ENCODE results near the gene RTN4R. TPM values are rescaled to one million over a fixed set of nuclear protein-coding genes. Genes with fewer than 3 reads are reported as not detected.

Gene RTN4R
- total RNA-seq, 1 donor = under 0.01 TPM

- no peaks in the 10 kb centered on the region for H3K27me3 ChIP-seq (ENCODE audit: insufficient read depth, low read length)
- H3K9me3 ChIP-seq (ENCODE audit: low read depth, low read length) = no peaks in the 10 kb centered on the region
- no peak overlapping the region for H2AFZ ChIP-seq (ENCODE audit: low read length)
- H3K4me3 ChIP-seq (ENCODE audit: insufficient read depth, low read length) = no peak overlapping the region
- H3K79me2 ChIP-seq (ENCODE audit: insufficient read depth, low read length) = no peaks in the 10 kb centered on the region
- TF ChIP-seq CTCF (IDR thresholded peaks at IDR 0.05; ENCODE audit: extremely low read depth, low read depth, low read length) = no peak
- H3K27ac ChIP-seq (ENCODE audit: low read depth, low read length) = no peak overlapping the region
- H3K4me1 ChIP-seq (ENCODE audit: insufficient read depth, low read length) = peaks cover 14% of the 10 kb centered on the region
- H3K36me3 ChIP-seq (ENCODE audit: insufficient read depth, low read length) = no peaks in the 10 kb centered on the region
- H3K4me2 ChIP-seq (ENCODE audit: insufficient read depth, low read length) = no peak overlapping the region
- DNase-seq (ENCODE audit: insufficient read length, low spot score, missing footprints) = no peak
- no peaks in the 10 kb centered on the region for H4K20me1 ChIP-seq (ENCODE audit: insufficient read depth, low read length)
Measured at GRCh38 chr22:20246368-20247009, 21.6 kb downstream of the RTN4R start.

GRCh38 chr22:20245577-20246367, 22.3 kb downstream of the RTN4R start:
- DNase-seq (ENCODE audit: insufficient read length, low spot score, missing footprints) = no peak
- H3K4me1 ChIP-seq (ENCODE audit: insufficient read depth, low read length) = peaks cover 14% of the 10 kb centered on the region
- no peak overlapping the region for H2AFZ ChIP-seq (ENCODE audit: low read length)
- no peaks in the 10 kb centered on the region for H3K79me2 ChIP-seq (ENCODE audit: insufficient read depth, low read length)
- no peaks in the 10 kb centered on the region for H3K36me3 ChIP-seq (ENCODE audit: insufficient read depth, low read length)
- no peak overlapping the region for H3K27ac ChIP-seq (ENCODE audit: low read depth, low read length)
- no peak for TF ChIP-seq CTCF (IDR thresholded peaks at IDR 0.05; ENCODE audit: extremely low read depth, low read depth, low read length)
- H4K20me1 ChIP-seq (ENCODE audit: insufficient read depth, low read length) = no peaks in the 10 kb centered on the region
- H3K4me3 ChIP-seq (ENCODE audit: insufficient read depth, low read length) = no peak overlapping the region
- no peaks in the 10 kb centered on the region for H3K9me3 ChIP-seq (ENCODE audit: low read depth, low read length)
- no peaks in the 10 kb centered on the region for H3K27me3 ChIP-seq (ENCODE audit: insufficient read depth, low read length)
- H3K4me2 ChIP-seq (ENCODE audit: insufficient read depth, low read length) = no peak overlapping the region

GRCh38 chr22:20244691-20245576, 23.2 kb downstream of the RTN4R start:
- Histone ChIP-seq H3K36me3 (ENCODE audit: insufficient read depth, low read length) (no peaks in the 10 kb centered on the region), H2AFZ (ENCODE audit: low read length) (peak overlapping the region; percentile 47), H4K20me1 (ENCODE audit: insufficient read depth, low read length) (no peaks in the 10 kb centered on the region), H3K4me1 (ENCODE audit: insufficient read depth, low read length) (peaks cover 14% of the 10 kb centered on the region), H3K9me3 (ENCODE audit: low read depth, low read length) (no peaks in the 10 kb centered on the region), H3K27ac (ENCODE audit: low read depth, low read length) (no peak overlapping the region), H3K4me2 (ENCODE audit: insufficient read depth, low read length) (no peak overlapping the region), H3K27me3 (ENCODE audit: insufficient read depth, low read length) (no peaks in the 10 kb centered on the region), H3K4me3 (ENCODE audit: insufficient read depth, low read length) (no peak overlapping the region), H3K79me2 (ENCODE audit: insufficient read depth, low read length) (no peaks in the 10 kb centered on the region)
- DNase-seq (ENCODE audit: insufficient read length, low spot score, missing footprints) = no peak
- no peak for TF ChIP-seq CTCF (IDR thresholded peaks at IDR 0.05; ENCODE audit: extremely low read depth, low read depth, low read length)

Measured in osteoblast (primary cell).